DOHH2 (cell line): Measurements from ENCODE around the gene RAB4A.

ENCODE experiments used
- EZH2phosphoT487 ChIP-seq: fragments of 200-600 bp; sonication (generic); IDR thresholded peaks from 2 replicates; pipeline ENCODE4 v1.6.1; 2017; ENCODE audit warnings: borderline replicate concordance, mild to moderate bottlenecking, antibody characterized with exemption, low read length, moderate library complexity, mixed read lengths
- TF ChIP-seq, protein P1 (sequence below): fragments of 200-600 bp; sonication (generic); IDR thresholded peaks from one replicate; pipeline ENCODE4 v1.5.1; 2014; ENCODE audit warnings: antibody characterized with exemption, mild to moderate bottlenecking, low read depth, low read length; ENCODE audit not compliant: poor library complexity, severe bottlenecking

DNA sequence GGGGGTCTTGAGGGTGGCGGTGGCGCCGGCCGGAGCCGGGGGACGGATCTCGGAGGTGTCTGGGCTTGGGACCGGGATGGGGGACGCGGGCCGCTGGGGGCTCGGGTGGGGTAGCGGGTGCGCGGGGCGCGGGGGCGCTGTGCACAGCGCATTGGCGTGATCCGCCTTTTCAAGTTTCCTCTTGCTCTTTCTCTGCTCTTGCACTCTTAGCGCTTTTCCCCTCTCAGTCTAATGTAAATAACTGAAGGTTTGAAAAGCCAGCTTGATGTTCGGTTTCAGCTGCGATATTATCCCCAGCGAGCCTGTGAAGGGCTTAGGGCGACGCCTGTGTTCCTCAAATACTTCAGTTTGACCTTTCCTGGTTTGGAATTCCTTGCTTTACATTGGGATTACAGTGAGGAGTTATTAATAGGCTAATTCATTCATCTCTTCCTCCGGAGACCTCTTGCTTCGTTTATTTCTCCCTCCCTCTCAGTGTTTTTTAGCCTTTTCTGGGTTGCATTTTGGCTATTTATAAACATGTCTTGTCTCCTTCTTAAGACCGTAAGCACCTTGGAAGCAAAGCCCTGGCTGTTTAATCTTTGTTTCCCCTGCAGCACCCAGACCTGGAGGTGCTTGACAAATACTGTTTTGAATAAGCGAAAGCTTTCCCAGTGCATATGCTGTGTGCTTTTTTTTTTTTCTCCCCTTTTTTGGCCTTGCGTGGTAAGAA lies 693 bp downstream of the RAB4A start:
- TF ChIP-seq, protein P1, sequence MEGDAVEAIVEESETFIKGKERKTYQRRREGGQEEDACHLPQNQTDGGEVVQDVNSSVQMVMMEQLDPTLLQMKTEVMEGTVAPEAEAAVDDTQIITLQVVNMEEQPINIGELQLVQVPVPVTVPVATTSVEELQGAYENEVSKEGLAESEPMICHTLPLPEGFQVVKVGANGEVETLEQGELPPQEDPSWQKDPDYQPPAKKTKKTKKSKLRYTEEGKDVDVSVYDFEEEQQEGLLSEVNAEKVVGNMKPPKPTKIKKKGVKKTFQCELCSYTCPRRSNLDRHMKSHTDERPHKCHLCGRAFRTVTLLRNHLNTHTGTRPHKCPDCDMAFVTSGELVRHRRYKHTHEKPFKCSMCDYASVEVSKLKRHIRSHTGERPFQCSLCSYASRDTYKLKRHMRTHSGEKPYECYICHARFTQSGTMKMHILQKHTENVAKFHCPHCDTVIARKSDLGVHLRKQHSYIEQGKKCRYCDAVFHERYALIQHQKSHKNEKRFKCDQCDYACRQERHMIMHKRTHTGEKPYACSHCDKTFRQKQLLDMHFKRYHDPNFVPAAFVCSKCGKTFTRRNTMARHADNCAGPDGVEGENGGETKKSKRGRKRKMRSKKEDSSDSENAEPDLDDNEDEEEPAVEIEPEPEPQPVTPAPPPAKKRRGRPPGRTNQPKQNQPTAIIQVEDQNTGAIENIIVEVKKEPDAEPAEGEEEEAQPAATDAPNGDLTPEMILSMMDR: peak; percentile 51
- TF ChIP-seq EZH2phosphoT487: no peak
